Stomach (tissue), 4 donors: ENCODE results near the gene NFXL1.

ENCODE experiments used
- EP300 ChIP-seq: sonication (generic); formaldehyde crosslinking; IDR thresholded peaks from one replicate; pipeline ENCODE4 v1.6.1; 2017; ENCODE audit warnings: antibody characterized with exemption
- TF ChIP-seq, protein P1 (sequence below), 7 experiments: fragments of 450-650 bp in 4 of 7; fragments of 200-600 bp in 3 of 7; sonication (generic) in 3 of 7; IDR thresholded peaks; one replicate each; pipeline ENCODE4 v1.5.1; 2016 to 2019; ENCODE audit warnings: antibody characterized with exemption in 7 of 7, control low read depth in 2 of 7, mild to moderate bottlenecking in 1 of 7

DNA sequence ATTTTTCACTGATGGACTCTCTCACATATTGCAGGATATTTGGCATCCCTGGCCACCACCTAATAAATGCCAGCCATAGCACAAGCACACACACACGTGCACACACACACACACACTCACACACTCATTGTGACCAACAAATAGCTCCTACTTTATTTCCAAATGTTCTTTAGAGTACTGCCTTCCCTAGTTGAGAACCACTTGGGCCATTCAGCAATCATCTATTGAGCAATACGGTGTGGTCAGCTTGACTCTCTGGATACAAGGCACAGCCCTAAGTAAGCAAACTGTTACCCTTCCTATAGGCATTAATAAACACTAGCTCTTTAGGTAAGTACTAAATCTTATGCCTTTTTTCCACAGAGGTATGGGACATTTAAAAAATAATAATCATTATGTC is 97.6 kb downstream of the NFXL1 start:
- TF ChIP-seq EP300 = no peak
- TF ChIP-seq, protein P1, sequence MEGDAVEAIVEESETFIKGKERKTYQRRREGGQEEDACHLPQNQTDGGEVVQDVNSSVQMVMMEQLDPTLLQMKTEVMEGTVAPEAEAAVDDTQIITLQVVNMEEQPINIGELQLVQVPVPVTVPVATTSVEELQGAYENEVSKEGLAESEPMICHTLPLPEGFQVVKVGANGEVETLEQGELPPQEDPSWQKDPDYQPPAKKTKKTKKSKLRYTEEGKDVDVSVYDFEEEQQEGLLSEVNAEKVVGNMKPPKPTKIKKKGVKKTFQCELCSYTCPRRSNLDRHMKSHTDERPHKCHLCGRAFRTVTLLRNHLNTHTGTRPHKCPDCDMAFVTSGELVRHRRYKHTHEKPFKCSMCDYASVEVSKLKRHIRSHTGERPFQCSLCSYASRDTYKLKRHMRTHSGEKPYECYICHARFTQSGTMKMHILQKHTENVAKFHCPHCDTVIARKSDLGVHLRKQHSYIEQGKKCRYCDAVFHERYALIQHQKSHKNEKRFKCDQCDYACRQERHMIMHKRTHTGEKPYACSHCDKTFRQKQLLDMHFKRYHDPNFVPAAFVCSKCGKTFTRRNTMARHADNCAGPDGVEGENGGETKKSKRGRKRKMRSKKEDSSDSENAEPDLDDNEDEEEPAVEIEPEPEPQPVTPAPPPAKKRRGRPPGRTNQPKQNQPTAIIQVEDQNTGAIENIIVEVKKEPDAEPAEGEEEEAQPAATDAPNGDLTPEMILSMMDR (IDR thresholded peaks at IDR 0.05) = no peak
